Tibial artery (tissue), 4 donors: Measurements from ENCODE around the gene PPP1R3D.

Experiments
- DNase-seq, 2 donors: peaks; one replicate each; pipeline ENCODE4 v3.0.0-alpha.2; 2019
- H3K27ac ChIP-seq, 2 donors: fragments of 200-600 bp; sonication (generic) in 1 of 2; 1 replicate in 1 of 2; 2 replicates in 1 of 2; pipeline ENCODE4 v1.5.1; 2018 to 2019; ENCODE audit warnings: mild to moderate bottlenecking in 1 of 2
- H3K27me3 ChIP-seq, 2 donors: fragments of 200-600 bp; sonication (generic) in 1 of 2; one replicate each; pipeline versions ENCODE4 v1.5.1 to v1.6.0; 2016 to 2019
- H3K36me3 ChIP-seq, 3 donors: fragments of 200-600 bp; sonication (generic) in 2 of 3; one replicate each; pipeline ENCODE4 v1.5.1; 2016 to 2019; ENCODE audit warnings: mild to moderate bottlenecking in 2 of 3
- H3K4me1 ChIP-seq, 4 donors: fragments of 200-600 bp; sonication (generic) in 2 of 4; 1 replicate in 3 of 4; 2 replicates in 1 of 4; pipeline ENCODE4 v1.5.1; 2016 to 2019
- H3K4me3 ChIP-seq, 2 donors: fragments of 200-600 bp; sonication (generic) in 1 of 2; 1 replicate in 1 of 2; 2 replicates in 1 of 2; pipeline ENCODE4 v1.5.1; 2018 to 2019; ENCODE audit warnings: mild to moderate bottlenecking in 2 of 2
- H3K9me3 ChIP-seq, 3 donors: fragments of 200-600 bp; sonication (generic) in 1 of 3; one replicate each; pipeline ENCODE4 v1.5.1; 2016 to 2019
- intact Hi-C: fragments of 100-400 bp; cut with DNase I; formaldehyde crosslinking; loops from one replicate; pipeline ENCODE4 v1.15.0; 2023; ENCODE audit warnings: low total_unique reads
- TF ChIP-seq, protein P1 (sequence below), 2 experiments: fragments of 200-600 bp in 1 of 2; fragments of 450-650 bp in 1 of 2; IDR thresholded peaks; one replicate each; pipeline ENCODE4 v1.5.1; 2017 to 2019; ENCODE audit warnings: antibody characterized with exemption in 2 of 2, mild to moderate bottlenecking in 1 of 2, moderate library complexity in 1 of 2

PPP1R3D gene

GRCh38 chr20:59984541-59984940 is 44.4 kb upstream of the PPP1R3D start:
- H3K27me3 ChIP-seq: no peaks in the 10 kb centered on the region
- no peaks in the 10 kb centered on the region for H3K9me3 ChIP-seq
- intact Hi-C loops: no loop called here
- no peak for DNase-seq
- H3K4me3 ChIP-seq: no peak overlapping the region
- H3K36me3 ChIP-seq: no peaks in the 10 kb centered on the region
- no peak overlapping the region for H3K27ac ChIP-seq
- peaks cover 0 to 9% (median 0%) of the 10 kb centered on the region in 4 donors for H3K4me1 ChIP-seq
- TF ChIP-seq, protein P1, sequence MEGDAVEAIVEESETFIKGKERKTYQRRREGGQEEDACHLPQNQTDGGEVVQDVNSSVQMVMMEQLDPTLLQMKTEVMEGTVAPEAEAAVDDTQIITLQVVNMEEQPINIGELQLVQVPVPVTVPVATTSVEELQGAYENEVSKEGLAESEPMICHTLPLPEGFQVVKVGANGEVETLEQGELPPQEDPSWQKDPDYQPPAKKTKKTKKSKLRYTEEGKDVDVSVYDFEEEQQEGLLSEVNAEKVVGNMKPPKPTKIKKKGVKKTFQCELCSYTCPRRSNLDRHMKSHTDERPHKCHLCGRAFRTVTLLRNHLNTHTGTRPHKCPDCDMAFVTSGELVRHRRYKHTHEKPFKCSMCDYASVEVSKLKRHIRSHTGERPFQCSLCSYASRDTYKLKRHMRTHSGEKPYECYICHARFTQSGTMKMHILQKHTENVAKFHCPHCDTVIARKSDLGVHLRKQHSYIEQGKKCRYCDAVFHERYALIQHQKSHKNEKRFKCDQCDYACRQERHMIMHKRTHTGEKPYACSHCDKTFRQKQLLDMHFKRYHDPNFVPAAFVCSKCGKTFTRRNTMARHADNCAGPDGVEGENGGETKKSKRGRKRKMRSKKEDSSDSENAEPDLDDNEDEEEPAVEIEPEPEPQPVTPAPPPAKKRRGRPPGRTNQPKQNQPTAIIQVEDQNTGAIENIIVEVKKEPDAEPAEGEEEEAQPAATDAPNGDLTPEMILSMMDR (IDR thresholded peaks at IDR 0.05): no peak

DNA sequence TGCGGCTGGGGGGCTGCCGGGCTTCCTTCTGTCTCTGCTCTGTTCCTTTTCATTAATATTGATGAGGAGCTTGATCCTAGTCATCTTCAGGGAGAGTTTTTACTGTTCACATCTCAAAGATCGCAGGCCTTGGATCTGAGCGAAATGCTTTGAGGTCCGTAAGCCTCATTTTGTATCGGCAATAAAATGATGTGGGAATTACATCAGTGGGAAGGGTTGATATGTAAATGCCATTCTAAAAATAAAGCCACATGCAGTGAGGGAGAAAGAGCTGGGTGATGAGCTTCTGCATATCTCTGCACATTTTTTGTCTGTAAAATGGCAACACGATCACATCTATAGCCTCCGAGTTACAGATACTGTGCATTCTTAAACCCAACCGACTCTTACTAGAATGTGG is 43.0 kb upstream of the PPP1R3D start:
- Histone ChIP-seq H3K4me3 (no peak overlapping the region), H3K27me3 (no peaks in the 10 kb centered on the region), H3K4me1 (peaks cover 0 to under 1% (median 0%) of the 10 kb centered on the region in 4 donors), H3K9me3 (no peaks in the 10 kb centered on the region), H3K36me3 (no peaks in the 10 kb centered on the region), H3K27ac (no peak overlapping the region)
- TF ChIP-seq, protein P1 (IDR thresholded peaks at IDR 0.05): no peak
- intact Hi-C loops: no loop called here
- no peak for DNase-seq

GRCh38 chr20:59977086-59977485 is 37.0 kb upstream of the PPP1R3D start:
- H3K4me3 ChIP-seq: no peak overlapping the region
- H3K4me1 ChIP-seq: no peaks in the 10 kb centered on the region
- H3K9me3 ChIP-seq: no peaks in the 10 kb centered on the region
- H3K27ac ChIP-seq: no peak overlapping the region
- intact Hi-C loops: no loop called here
- no peaks in the 10 kb centered on the region for H3K27me3 ChIP-seq
- H3K36me3 ChIP-seq: no peaks in the 10 kb centered on the region
- DNase-seq: no peak
- TF ChIP-seq, protein P1 (IDR thresholded peaks at IDR 0.05): no peak

GRCh38 chr20:59976156-59976782 is 36.2 kb upstream of the PPP1R3D start:
- Histone ChIP-seq H3K9me3 (no peaks in the 10 kb centered on the region), H3K4me3 (no peak overlapping the region)
- DNase-seq: no peak

DNA sequence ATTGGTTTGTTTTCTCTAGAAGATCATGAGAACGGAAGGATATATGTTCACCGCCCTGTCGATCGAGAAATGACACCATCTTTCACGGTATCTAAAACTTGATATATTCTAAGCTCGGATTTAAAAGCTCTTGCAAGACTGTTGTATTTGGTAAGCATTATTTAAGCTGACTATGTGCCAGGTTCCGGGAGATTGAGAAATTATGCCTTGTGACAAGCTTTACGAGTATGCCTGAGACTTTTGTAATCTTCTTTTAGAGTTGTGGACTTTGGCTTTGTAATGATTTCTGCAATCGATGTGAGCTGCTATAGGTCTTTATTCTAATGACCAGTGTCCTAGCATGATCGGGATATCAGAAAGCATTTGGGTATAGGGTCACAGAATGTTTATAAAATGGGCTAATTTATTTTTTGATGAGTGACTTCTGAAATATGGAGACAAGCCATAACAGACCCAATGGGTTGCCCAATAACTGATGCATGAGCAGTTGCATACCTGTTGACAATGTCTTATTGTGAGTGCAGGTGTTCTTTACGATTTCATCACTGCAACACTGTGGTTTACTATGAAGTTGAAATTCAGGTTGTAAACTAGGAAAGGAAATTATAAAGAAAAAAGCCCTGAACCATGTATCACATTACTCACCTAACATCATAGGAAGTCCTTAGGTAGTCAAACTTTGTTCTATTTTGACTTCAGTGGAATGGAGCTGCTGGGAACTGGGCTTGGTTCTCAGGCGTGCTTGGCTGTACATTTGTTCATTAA is 32.1 kb upstream of the PPP1R3D start:
- Histone ChIP-seq H3K27me3 (no peaks in the 10 kb centered on the region), H3K27ac (no peak overlapping the region), H3K36me3 (no peaks in the 10 kb centered on the region), H3K4me3 (no peak overlapping the region), H3K4me1 (no peaks in the 10 kb centered on the region), H3K9me3 (no peaks in the 10 kb centered on the region)
- TF ChIP-seq, protein P1 (IDR thresholded peaks at IDR 0.05): no peak
- no peak for DNase-seq
- intact Hi-C loops: no loop called here

More at GRCh38 chr20:59976156-59976782, 36.2 kb upstream of the PPP1R3D start:
- Histone ChIP-seq H3K4me1 (no peaks in the 10 kb centered on the region), H3K36me3 (no peaks in the 10 kb centered on the region), H3K27me3 (no peaks in the 10 kb centered on the region), H3K27ac (no peak overlapping the region)
- intact Hi-C loops: no loop called here
- TF ChIP-seq, protein P1 (IDR thresholded peaks at IDR 0.05): no peak
